CD4-positive, alpha-beta T cell treated with Interleukin-4 for 4 hours (primary cell): ENCODE measurements around the gene OVCH1.
A peak's percentile ranks its signal among the peaks of the same experiment; 100 is the strongest.
"Not testable (repeated sequence)": the region's sequence is repeated elsewhere in the genome, so short reads cannot be mapped to it uniquely, and the experiment has no call there.

ENCODE experiments used
- DNase-seq: peaks from one replicate; pipeline ENCODE4 v3.0.0-alpha.2; 2020

The OVCH1 gene

DNA sequence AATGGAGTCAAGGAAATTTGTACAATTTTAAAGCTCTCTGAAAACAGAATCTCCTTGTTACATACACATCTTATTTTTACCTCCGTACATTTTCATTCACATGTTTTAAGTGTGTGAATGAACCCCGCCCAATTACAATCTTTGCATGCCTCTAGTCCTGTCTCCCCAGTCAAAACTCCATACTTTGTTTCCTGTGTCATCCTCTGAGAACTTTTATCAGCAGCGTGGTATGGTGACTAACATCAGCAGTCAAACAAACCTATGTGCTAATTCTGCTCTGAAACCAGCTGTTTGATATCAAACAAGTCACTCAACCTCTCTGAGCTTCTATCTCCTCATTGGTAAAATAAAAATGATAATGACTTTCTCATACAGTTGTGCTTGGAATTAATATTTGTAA is 100.7 kb downstream of the OVCH1 start:
- DNase-seq = no peak

DNA sequence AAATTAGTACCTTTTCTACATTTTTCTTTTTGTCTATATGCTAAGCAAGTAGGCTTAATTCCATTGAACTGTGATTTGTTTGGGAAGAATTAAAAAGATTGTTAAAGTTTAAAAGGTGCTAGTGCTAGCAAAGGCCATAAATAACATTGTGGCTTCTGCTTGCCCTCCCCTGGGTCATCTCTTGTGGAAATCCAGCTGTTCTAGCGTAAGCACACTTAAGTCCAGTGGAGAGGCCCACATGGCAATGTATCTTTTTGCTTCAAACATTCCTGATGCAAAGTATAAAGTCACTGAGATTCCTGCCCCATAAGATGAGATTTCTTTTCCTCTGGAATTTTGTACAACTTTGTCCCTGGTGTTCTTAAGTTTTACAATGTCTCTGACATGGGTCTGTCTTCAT is 102.1 kb downstream of the OVCH1 start:
- DNase-seq = no peak

DNA sequence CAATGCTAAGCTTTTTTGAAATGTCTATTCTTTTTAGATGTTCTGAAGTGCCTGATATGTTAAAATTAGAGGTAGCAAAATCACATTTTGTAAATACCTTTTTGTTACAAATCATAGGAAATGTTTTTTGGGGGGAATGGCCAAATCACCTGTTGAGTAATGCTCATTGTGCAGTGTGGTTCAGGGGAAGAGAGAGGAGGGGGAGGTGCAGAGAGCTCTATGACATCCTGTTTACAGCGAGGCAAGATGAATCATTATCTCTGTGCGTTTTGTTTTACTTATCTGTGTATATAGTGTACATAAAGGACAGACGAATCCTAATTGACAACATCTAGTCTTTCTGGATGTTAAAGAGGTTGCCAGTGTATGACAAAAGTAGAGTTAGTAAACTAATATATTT is 107.1 kb downstream of the OVCH1 start:
- DNase-seq = peak; percentile 85

DNA sequence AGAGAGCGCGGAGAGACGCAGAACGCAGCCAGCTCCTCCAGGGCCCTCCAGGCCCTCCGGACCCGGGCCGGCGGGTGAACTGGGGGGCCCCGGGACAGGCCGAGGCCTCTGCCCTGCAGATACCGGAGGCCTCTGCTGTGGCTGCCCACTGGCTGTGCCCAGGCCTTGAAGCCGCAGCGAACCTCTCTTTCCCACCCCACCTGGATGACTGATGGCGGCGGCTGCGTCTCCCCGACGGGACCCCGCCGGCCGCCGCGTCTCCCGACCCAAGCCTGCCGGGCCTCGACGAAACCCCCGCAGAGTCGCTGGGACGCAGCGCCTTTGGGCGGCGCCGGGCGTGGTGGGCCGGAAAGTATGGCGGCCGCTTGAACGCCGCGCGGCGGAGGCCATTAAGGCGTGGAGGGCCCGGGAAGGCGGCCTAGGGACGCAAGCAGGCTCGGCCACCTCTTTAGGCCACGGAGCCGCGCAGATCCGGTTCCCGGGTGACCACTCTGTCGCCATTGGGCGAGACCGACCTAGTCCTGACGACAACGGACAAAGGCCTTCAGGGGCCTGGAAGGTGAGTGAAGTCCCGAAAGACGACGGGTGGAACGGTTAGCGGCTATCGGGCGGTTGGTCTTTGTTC is 108.1 kb downstream of the OVCH1 start:
- no peak for DNase-seq

DNA sequence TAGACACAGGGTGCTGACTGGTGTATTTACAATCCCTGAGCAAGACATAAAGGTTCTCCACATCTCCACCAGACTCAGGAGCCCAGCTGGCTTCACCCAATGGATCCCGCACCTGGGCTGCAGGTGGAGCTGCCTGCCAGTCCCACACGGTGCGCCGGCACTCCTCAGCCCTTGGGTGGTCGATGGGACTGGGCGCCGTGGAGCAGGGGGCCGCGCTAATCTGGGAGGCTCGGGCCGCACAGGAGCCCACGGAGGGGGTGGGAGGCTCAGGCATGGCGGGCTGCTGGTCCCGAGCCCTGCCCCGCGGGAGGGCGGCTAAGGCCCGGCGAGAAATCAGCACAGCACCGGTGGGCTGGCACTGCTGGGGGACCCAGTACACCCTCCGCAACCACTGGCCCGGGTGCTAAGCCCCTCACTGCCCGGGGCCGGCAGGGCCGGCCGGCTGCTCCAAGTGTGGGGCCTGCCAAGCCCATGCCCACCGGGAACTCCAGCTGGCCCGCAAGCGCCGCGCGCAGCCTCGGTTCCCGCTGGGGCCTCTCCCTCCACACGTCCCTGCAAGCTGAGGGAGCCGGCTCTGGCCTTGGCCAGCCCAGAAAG is 111.3 kb downstream of the OVCH1 start:
- DNase-seq = not testable (repeated sequence)

DNA sequence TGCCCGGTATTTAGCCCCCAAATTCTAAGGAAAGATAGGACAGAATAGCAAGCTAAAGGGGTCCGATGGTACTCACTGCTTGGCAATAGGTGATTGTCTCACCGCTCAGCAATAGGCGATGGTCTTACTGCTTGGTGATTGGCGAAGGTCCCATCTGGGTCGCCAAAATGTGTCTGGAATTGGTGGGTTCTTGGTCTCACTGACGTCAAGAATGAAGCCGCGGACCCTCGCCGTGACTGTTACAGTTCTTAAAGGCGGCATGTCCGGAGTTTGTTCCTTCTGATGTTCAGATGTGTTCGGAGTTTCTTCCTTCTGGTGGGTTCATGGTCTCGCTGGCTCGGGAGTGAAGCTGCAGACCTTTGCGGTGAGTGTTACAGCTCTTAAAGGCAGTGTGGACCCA is 112.3 kb downstream of the OVCH1 start:
- DNase-seq = not testable (repeated sequence)

DNA sequence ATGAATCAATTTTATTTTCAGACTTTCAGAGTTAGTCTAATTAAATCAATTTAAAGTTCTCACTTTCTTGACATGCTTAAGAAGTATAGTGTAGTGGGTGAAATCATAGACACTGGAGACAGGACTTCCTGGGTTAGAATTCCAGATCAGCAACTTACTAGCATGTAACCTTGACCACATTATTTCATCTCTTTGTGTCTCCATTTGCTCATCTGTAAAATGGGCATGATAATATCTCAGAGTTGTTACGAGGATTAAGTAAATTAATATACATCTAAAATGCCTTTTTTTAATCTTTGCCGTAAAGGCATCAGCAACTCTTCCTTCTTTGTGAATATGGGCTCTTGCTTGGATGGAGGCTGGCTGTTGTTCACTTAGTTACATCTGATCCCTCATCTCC is 115.2 kb downstream of the OVCH1 start:
- DNase-seq = no peak

DNA sequence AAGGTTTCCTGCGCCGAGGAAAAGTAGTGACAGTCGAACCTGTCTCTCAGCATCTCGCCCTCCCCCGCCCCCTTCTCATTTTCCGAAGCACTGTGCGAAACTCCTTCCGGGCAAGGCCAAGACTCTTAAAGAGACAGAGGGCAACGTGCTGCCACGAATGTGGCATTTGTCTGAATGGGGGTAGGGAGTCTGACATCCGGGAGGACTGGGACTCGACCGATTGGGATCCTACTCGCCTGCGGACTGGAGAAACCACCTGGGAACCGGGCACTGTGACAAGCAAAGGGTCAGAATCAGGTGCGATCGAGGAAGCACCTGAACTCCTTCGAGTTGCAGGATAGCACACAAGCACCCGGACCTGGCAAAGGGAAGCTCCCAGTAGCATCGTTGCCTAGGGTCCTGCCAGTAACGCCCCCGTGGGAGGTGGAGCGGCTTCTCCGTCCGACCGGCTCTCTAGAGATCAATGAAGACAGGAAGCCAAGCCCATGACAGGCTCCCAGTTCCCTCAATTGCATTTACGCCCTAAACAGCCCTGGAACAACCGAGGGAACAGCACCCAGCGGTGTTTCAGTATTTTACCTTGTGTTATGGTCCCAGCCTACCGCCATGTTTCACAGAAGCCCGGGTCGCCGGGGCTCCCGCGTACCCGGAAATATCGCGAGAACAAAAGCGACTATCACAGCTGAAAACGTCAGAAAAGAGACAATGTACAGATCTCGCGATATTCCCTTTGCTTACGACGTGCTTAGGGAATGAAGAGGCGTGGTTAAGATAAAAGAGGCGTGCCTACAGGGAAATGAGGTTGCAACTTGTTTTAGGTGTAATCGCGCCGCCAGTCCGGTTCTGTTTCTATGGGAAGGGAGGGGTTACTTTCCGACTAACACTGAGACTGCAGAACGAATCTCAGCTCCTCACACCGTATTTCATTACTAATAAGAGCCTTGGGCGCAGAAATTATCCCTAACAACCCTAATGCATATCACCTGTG is 116.7 kb downstream of the OVCH1 start, which contains the start of gene ERGIC2:
Gene ERGIC2, minus strand, starts transcription at position 637 of the 988 bp plus-strand sequence. CDS start 9,539 bp downstream, outside the sequence.
- peak; percentile 99 for DNase-seq
